Measurements from ENCODE around the gene PCDH17.

DNA sequence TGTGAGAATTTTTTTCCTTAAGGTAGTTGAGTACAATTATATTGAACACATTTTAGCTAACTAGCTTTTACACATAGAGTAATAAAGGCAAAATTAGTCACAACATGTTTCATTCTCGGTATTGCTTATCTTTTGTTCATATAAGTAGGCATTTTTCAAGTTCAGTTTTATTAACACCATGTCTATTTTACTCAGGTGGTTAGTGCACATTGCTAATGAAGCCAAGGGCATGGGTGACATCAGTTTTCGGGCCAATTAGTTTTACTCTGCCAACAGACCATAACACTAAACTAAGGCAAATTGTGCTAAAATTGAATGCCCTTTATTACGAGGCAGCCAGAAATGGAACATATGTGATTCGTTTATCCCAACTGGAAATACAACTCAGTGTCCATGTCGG lies 19.6 kb upstream of the PCDH17 start:
- TF ChIP-seq ZNF398 (tag by site-specific recombination; IDR thresholded peaks at IDR 0.05) (no peak), ZNF626 (tag by site-specific recombination; IDR thresholded peaks at IDR 0.05) (no peak), ZNF76 (tag by site-specific recombination; IDR thresholded peaks at IDR 0.05; ENCODE audit: borderline replicate concordance, low read depth) (no peak), ZBTB26 (tag by site-specific recombination; optimal IDR thresholded peaks at IDR 0.05) (no peak), YY1 (tag by site-specific recombination; IDR thresholded peaks at IDR 0.05) (no peak), BCL11A (tag by site-specific recombination; IDR thresholded peaks at IDR 0.05; ENCODE audit: low read depth) (no peak)
- TF ChIP-seq, protein P1, sequence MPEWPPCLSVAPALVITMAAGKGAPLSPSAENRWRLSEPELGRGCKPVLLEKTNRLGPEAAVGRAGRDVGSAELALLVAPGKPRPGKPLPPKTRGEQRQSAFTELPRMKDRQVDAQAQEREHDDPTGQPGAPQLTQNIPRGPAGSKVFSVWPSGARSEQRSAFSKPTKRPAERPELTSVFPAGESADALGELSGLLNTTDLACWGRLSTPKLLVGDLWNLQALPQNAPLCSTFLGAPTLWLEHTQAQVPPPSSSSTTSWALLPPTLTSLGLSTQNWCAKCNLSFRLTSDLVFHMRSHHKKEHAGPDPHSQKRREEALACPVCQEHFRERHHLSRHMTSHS (tag by site-specific recombination; IDR thresholded peaks at IDR 0.05): no peak
- TF ChIP-seq, protein P2, sequence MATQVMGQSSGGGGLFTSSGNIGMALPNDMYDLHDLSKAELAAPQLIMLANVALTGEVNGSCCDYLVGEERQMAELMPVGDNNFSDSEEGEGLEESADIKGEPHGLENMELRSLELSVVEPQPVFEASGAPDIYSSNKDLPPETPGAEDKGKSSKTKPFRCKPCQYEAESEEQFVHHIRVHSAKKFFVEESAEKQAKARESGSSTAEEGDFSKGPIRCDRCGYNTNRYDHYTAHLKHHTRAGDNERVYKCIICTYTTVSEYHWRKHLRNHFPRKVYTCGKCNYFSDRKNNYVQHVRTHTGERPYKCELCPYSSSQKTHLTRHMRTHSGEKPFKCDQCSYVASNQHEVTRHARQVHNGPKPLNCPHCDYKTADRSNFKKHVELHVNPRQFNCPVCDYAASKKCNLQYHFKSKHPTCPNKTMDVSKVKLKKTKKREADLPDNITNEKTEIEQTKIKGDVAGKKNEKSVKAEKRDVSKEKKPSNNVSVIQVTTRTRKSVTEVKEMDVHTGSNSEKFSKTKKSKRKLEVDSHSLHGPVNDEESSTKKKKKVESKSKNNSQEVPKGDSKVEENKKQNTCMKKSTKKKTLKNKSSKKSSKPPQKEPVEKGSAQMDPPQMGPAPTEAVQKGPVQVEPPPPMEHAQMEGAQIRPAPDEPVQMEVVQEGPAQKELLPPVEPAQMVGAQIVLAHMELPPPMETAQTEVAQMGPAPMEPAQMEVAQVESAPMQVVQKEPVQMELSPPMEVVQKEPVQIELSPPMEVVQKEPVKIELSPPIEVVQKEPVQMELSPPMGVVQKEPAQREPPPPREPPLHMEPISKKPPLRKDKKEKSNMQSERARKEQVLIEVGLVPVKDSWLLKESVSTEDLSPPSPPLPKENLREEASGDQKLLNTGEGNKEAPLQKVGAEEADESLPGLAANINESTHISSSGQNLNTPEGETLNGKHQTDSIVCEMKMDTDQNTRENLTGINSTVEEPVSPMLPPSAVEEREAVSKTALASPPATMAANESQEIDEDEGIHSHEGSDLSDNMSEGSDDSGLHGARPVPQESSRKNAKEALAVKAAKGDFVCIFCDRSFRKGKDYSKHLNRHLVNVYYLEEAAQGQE (tag by site-specific recombination; IDR thresholded peaks at IDR 0.05): no peak
- TF ChIP-seq, protein P3, sequence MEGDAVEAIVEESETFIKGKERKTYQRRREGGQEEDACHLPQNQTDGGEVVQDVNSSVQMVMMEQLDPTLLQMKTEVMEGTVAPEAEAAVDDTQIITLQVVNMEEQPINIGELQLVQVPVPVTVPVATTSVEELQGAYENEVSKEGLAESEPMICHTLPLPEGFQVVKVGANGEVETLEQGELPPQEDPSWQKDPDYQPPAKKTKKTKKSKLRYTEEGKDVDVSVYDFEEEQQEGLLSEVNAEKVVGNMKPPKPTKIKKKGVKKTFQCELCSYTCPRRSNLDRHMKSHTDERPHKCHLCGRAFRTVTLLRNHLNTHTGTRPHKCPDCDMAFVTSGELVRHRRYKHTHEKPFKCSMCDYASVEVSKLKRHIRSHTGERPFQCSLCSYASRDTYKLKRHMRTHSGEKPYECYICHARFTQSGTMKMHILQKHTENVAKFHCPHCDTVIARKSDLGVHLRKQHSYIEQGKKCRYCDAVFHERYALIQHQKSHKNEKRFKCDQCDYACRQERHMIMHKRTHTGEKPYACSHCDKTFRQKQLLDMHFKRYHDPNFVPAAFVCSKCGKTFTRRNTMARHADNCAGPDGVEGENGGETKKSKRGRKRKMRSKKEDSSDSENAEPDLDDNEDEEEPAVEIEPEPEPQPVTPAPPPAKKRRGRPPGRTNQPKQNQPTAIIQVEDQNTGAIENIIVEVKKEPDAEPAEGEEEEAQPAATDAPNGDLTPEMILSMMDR (tag by site-specific recombination; IDR thresholded peaks at IDR 0.05): no peak

All from HEK293 (cell line).